GM21529 (cell line): ENCODE data around the gene CREB5.
"Not testable (repeated sequence)": the region's sequence is repeated elsewhere in the genome, so short reads cannot be mapped to it uniquely, and the experiment has no call there.

Experiments used
- ATAC-seq: cut with Tn5 transposase; IDR thresholded peaks from one replicate; pipeline ENCODE4 v1.9.1; 2021; ENCODE audit not compliant: unreplicated experiment

The CREB5 gene

DNA sequence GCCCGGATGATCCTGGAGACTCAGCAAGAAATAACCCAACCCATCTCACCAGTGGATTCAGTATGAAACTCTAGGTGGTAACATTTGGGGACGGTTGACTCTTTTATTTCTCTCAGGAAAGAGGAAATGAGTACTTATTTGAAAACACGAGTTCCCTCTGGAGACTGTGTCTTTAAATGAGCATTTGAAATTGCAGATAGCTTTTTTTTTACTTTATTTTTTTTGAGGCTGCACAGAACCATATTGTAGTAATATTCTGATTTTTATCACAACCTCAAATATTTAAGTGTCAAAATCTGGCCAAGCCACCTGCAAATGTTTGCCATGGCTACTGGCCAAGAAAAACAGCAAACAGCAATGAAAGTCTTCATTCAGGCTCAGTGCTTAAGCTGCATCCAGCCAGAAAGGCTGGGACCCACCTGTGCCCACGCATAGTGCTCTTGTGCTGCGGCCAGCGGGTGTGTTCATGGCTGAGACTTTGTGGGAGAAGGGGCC lies 160.8 kb downstream of the CREB5 start:
- peak; percentile 32 for ATAC-seq

DNA sequence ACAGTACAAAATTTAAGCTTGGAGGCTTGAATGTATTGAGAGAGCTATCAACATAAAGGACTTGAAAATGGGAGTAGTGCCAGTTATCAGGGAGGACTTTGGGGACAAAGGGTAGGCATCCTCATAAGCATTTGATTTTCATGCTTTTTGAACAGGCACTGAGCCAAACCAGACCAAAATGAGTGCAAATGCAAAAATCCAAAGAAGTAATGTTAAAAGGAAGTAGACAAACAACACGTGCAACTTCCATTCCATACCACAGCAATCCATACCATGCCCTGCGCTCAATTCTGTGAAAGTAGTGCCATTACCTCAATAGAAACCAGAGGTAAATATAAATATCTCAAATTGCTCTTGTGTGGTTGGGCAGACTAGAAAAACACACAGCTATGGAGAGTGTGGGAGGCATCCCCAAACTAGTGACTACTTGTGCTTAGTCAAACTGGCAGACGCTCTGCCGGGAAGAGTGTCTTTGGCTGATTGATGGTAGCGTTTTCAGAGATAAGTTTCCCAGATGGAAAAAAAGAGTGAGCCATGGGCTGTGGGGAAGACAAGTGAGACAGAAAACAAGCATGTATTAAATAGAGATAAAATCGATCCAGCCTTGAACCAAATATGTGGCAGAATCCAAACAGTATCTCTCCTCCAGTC lies 161.5 kb downstream of the CREB5 start:
- ATAC-seq, result peak; percentile 36

DNA sequence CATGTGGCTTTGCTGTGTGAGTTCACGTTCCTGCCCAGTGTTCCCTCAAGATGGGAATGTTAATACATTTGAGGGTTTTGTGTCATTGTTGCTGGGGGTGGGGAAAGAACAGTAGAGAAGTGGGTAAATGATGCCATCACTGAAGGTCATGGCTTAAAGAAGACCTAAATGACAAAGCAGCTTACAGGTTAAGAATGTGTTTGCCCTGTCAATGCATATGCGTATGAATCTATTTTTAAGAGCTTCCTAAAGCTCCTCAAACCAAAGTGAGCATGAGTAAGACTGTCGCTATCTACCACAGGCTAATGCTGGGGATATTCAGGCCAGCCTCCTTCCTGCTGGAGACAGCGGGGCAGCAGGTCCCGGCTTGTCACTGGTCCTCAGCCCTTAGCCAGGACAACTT lies 162.9 kb downstream of the CREB5 start:
- no peak for ATAC-seq

DNA sequence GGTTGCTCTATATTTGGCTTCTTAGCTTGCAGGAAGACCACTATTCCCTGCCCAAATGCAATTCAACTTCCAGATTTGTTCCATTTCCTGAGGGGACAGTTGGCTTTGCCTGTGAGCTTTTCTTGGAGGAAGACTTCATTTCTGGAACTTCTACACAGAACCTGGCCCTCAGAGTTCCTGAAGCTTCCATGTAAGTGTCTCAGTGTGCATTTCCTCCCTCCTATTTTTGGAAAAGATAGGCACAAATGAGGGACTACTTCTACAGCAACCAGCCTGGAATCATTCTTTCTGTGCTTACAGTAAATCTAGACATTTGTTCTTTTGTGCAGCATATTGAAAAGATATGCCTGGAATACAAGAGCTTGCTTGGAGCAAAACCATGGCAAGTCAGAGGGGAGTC lies 164.3 kb downstream of the CREB5 start:
- no peak for ATAC-seq

DNA sequence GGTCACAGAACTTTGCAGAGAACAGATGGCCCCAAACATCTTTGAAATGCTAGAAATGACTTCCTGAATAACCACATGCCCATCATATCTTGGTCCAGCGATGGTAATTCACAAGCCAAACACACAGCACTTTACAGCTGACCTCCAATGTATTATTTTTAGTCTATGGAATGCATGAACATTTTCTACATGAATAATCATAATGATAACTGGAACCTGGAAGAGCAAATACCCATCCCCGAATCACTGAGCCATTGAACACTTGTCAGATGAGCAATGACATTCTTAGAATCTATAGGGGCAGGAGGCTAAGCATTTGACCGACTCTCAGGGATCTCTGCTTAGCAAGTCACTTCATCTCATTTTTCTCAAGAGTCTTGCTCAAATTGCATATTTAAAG lies 167.3 kb downstream of the CREB5 start:
- ATAC-seq, result no peak

DNA sequence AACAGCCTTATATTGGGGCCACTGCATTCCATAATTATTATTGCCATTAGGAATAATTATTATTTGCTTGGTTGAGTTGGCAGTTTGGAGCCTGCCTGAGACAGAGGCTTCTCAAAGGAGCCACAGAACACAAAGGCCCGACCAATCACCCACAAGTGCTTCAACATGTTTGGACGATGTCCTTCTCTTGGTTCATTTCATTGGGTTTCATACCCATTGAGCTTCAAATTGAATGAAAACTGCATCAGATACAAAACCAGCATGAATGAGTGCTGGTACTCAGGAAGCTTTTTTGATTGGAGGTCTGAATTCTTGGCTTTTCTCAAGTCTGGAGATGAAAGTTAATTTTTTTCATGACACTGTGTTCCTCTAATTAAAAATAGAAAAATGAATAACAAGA lies 168.3 kb downstream of the CREB5 start:
- ATAC-seq, result no peak

DNA sequence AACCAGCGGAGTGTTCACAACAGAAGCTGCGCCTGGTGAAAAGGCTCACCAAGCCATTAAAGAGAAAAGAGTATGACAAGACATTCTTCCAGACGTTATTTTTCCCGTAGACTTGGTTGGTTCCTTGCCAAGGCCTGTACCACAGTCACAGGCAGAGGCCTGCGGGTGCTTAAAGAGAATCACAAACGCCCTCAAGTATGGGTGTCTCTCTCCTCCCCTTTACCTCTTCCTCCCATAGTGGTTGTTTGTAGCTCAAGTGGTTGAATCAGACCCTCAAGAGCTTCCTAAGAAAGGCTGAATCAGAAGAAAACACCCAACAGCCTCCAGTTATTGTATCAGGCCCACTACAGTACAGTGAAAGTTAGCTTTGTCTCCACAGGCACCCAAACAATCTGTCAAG lies 169.0 kb downstream of the CREB5 start:
- ATAC-seq, result no peak

DNA sequence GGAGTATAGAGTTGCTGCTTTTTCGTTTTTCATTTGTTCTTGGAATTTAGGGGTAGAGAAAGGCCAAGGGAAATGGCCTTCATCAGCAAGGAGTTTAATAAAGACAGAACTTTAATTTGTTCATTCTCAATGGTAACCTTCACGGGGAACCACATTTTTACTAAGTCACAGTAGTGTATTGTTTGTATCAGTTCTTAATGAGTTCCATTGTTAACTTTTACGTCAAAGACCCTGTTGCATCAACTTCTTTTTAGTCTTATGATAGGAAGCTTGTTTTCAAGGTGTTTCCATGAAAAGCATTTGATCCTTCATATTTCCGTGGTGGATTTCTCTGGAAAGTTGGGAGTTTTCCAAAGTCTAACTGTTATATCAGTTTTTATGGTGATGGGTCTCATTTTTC lies 169.9 kb downstream of the CREB5 start:
- ATAC-seq, result no peak

DNA sequence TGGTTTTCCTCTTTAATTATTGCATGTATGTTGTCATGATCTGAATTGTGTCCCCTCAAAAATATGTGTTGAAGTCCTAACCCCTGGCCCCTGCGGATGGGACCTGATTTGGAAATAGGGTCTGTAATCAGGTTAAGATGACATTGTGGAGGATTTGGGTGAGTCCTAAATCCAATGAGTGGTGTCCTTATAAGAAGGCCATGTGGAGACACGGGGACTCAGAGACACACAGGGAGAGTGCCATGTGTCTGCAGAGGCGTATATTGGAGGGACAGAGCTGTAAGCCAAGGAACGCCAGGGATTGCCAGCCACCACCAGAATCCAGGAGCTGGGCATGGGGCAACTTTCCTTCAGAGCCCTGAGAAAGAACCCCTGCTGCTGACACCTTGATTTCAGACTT lies 171.9 kb downstream of the CREB5 start:
- ATAC-seq, result no peak

DNA sequence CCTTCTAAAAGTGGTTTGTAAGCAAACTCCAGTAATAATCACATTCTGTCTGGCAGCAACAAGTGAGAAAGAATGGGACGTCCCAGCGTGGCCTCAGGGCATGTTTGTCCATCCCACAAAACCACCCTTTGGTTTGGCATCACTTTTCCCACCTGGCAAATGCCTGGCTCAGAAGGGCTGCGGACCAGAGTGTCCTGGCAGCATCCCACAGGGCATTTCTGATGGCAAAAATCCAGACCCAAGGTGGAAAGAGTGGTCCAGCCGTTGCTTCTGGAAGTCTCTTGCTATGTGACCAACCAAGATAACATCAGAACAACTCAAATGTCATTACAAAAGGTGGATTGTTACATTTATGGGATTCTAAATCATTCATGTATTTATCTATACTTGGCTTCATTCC lies 174.4 kb downstream of the CREB5 start:
- no peak for ATAC-seq

DNA sequence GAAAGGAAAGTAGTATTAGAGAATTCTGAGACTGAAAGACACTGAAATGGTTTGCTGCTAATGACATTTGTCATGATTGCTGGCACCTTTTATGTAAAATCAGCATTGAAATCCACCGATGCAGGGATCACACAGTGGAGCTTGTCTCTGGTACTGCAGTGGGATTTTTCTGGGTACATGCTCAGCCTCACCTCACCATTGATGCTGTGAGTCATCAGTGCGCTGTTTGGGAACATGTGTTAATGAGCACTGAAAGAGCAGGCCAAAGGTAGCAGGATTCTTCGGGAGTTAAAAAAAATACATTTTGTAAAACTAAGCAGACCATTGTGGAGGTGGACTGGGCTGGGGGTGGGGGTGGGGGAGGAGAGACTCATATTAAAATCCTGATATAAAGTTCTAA lies 174.9 kb downstream of the CREB5 start:
- ATAC-seq, result no peak

DNA sequence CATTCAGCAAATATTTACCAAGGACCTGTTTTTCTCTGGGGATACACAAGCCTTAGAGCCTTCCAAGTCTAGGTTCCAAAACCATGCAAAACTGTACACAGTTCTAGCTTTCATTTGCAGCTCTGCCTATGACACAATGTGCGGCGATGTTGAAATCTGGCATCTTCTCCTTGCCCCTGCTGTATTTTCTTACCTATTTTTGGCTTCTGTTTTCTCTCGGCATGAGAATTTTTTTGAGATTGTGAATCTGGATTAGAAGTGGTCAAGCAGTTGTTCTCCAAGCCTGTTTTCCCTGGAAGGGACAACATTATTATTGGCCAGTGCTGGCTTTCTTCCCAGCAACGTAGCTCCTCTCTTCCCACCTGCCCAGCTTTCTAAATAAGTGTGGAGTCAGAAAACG lies 176.3 kb downstream of the CREB5 start:
- no peak for ATAC-seq

DNA sequence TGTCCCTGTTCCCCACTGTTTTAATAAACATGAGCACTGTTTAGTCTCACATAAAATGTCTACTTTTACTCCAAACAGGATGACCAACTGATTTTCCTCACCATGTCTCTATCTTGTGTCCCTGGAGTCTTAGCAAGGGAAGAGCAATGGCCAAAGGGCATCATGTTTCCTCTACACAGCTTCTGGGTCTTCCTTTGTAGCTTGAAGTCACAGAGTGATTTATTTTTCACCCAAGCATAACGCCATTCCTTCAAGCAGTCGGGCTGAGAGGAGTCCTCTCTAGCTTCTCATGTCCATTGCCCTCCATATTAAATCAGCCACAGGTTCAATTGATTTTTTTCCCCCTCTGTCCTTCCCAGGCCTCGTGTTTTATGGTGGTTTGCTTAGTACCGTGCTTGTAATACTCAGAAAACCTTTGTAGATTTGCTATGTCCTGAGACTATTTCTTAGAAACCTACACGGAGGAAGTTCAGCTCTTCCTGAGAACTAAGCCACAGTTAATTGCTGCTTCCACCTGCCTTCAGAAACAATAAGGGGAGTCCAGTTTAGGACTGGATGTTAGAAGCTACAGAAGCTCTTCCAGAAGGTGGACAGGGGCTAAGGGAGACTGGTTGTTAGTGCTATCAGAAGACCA lies 178.8 kb downstream of the CREB5 start:
- no peak for ATAC-seq

DNA sequence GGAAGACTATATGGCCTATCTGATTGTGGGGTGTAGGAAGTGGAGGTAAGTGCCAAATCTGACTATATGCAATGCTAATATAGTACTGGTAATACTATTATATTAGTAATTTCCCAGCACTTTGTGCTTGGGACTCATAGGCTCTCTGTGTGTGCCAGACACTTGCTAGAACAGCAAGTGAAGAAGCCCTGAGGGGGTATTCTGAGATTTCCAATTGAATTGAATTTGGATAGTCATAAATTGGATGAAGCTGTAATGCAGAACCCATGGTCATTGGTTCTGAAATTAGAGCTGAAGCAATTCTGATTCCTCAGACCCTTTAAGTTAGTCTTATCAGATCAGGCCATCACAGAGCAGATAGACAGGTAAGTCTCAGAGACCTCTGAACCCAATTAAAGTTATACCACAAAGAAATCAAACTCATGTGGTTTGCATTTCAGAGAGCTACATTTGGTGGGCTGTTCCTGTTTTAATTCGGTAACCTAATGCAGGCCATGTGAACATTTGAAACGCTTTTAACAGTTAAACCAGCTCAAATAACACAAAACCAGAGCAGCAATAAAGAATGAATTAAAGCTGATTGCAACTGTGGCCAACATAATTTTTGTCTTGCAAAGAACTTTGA lies 179.5 kb downstream of the CREB5 start:
- ATAC-seq, result no peak

DNA sequence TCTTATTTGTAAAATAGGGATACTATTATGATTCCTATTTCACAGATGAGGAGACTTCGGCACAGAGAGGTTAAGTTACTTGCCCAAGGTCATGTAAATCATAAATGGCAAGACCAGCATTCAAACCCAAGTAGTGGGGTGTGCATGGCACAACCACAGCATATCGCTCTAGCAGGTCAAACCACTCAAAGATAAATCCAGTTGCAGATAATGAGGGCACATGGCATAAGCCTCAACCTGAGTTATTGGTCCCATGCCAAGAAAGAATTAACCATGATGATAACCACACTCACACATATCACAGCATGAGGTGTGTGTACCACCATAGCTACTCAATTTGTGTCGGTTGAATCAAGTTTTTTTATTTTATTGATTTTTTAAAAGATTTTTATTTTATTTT lies 180.5 kb downstream of the CREB5 start:
- ATAC-seq, result no peak

DNA sequence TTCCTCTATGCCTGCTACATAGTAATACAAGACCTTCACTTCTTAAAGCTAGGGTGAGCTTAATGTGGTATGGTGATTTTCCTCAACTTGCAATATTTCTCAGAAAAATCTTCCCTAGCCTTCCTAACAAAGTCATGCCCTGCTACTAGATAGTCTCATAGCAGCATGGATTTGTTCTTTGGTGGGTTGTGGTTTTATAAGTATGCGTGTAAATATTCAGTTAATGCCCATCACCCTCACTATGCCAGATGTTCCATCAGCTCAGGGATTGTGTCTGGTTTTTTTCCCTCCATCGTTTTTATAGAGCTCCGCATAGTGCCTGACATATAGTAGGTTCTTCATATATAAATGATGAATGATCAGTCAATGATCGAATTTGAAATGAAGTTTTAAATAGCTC lies 182.8 kb downstream of the CREB5 start:
- no peak for ATAC-seq

DNA sequence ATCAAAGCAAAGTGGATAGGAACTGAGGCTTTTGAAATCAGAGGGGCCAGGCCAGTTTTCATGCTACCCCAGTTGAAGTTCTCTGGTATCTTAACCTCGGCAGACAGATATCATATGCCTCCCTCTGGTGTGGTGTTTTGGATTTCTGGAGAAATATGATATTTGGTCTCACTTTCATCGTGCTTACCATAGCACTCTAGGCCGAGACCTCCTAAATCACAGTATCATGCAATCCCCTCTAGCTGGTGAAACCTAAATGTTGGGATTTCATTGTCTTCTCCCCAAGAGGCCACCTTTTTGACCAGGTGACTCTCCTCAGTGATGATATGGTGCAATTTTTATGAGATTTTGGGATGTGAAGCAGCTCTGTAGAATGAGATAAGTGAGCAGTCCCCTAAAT lies 183.5 kb downstream of the CREB5 start:
- ATAC-seq, result no peak

DNA sequence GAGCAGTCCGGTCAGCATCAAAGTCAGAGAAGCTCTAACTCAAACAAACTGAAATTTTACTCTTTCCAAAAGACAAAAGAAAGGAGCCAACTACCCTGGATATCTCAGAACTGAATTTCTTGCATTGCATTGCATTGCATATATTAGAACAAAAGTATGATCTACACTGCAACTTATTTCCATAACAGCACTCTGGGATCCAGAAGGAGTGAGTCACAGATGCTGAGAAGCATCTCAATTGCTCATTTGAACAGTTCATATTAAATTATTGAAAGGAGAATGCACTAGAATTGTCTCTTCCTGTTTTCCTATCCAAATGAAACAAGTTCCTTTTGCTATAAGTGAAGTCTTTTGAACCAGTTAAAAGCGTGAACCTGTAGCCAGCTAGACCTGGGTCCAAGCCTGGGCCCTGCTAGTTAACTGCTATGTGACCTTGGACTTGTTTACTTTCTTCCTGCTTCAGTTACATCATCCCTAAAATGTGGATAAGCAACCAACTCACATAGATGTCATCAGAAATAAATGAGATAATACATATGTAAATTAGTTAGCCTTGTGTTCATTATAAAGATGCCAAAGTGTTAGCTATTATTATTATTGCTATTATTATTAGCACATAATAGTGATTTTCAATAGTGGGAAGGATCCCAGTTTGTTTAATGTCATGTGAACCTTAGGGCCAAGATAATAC lies 184.1 kb downstream of the CREB5 start:
- ATAC-seq, result no peak

DNA sequence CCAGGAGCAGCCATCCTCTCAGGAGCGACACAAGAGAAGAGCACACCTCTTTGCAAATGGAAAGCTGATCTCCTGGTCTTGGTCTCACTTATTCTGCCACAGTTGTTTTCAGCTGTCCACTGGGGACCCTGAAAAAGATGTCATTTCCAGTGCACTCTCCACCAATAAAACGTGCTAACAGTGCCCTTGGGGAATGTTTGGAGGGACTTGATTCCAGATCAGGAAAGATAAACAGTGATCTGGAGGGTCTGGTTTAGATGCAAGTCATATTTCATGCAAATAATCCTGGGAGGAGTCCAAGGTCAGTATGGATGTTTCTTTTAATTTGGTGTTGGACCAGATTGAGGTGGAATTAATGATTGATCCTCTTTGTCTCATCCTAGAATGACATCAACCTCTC lies 185.0 kb downstream of the CREB5 start:
- no peak for ATAC-seq

DNA sequence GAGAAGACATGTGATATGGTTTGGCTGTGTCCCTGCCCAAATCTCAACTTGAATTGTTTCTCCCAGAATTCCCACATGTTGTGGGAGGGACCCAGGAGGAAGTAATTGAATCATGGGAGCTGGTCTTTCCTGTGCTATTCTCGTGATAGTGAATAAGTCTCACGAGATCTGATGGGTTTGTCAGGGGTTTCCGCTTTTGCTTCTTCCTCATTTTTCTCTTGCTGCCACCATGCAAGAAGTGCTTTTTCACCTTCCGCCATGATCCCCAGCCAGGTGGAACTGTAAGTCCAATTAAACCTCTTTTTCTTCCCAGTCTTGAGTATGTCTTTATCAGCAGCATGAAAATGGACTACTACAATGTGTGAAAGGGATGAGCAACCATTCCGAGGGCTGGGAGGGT lies 185.7 kb downstream of the CREB5 start:
- not testable (repeated sequence) for ATAC-seq

DNA sequence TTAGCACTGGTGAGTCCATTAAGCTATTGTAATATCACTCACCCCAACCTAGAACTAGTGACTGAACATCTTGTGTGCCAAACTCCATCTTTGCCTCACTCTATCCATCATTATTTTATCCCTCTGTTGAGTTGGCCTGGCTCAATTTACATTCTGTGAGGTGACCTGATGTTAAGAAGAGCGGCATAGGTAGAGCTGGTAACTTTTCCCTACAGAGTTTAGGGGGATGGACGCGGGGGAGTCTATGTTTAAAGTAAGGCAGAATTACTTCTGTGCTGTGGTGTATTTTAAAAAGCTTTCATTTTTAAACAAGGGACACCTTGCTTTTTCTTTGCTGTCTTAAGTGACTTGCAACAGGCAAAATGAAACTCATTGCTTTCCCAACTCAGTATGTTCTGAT lies 186.3 kb downstream of the CREB5 start:
- no peak for ATAC-seq

DNA sequence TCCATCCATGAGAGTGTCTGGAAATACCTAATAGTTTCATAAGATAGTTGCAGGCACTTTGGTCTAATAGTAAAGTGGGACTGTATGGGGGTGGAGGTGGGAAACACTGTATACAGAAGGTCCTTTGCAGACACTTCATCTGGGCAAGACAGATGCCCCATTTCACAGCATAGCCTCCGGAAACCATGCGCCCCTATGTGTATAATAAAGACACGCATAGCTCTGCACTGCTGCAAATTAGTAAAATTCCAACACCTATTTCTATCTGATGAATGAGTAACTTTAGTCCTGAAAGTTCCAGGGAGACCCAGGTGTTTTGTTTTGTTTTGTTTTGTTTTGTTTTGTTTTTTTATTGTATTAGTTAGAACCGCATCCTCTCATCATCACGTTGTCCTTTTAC lies 187.1 kb downstream of the CREB5 start:
- no peak for ATAC-seq
